Fibroblast of lung (primary cell): ENCODE results near the gene PLXNA4. TPM values are rescaled to one million over a fixed set of nuclear protein-coding genes. Genes with fewer than 3 reads are reported as not detected.

Source experiments
- DNase-seq, 2 donors: peaks; one replicate each; pipeline versions ENCODE4 v3.0.0 to v3.0.0-alpha.2; 2010; ENCODE audit warnings: low read depth in 2 of 2
- H2AFZ ChIP-seq: 2 replicates; pipeline ENCODE4 v1.5.1; 2012; ENCODE audit warnings: low read length, control low read depth, inconsistent platforms
- H3K27ac ChIP-seq: 2 replicates; pipeline ENCODE4 v1.5.1; 2011; ENCODE audit warnings: low read length, control low read depth; ENCODE audit not compliant: insufficient read depth
- H3K27me3 ChIP-seq: 2 replicates; pipeline ENCODE4 v1.5.1; 2011; ENCODE audit warnings: mild to moderate bottlenecking, low read length; ENCODE audit not compliant: control insufficient read depth, insufficient read depth
- H3K36me3 ChIP-seq: 2 replicates; pipeline ENCODE4 v1.5.1; 2011; ENCODE audit warnings: low read length; ENCODE audit not compliant: control insufficient read depth, insufficient read depth
- H3K4me1 ChIP-seq: 2 replicates; pipeline ENCODE4 v1.5.1; 2011; ENCODE audit warnings: low read length; ENCODE audit not compliant: control insufficient read depth, insufficient read depth; ENCODE audit errors: extremely low read depth
- H3K4me2 ChIP-seq: 2 replicates; pipeline ENCODE4 v1.5.1; 2011; ENCODE audit warnings: low read length, control low read depth; ENCODE audit not compliant: insufficient read depth; ENCODE audit errors: extremely low read depth
- H3K4me3 ChIP-seq, 4 experiments: fragments of 200-600 bp in 1 of 4; sonication (generic) in 1 of 4; replicated peaks in 1 of 4; 2 replicates each; pipeline ENCODE4 v1.5.1; 2011 to 2016; ENCODE audit warnings: low read length in 4 of 4, low read depth in 3 of 4, mild to moderate bottlenecking in 3 of 4, control low read depth in 2 of 4, inconsistent platforms in 1 of 4, mixed read lengths in 1 of 4; ENCODE audit not compliant: insufficient read depth in 1 of 4; ENCODE audit errors: control extremely low read depth in 1 of 4
- H3K79me2 ChIP-seq: 2 replicates; pipeline ENCODE4 v1.5.1; 2012; ENCODE audit warnings: mild to moderate bottlenecking, low read length, inconsistent platforms; ENCODE audit not compliant: control insufficient read depth, insufficient read depth
- H3K9ac ChIP-seq: 2 replicates; pipeline ENCODE4 v1.5.1; 2011; ENCODE audit warnings: mild to moderate bottlenecking, low read length, control low read depth; ENCODE audit not compliant: insufficient read depth
- H3K9me3 ChIP-seq: 2 replicates; pipeline ENCODE4 v1.5.1; 2012; ENCODE audit warnings: low read depth, low read length; ENCODE audit not compliant: control insufficient read depth, insufficient read depth
- H4K20me1 ChIP-seq: 2 replicates; pipeline ENCODE4 v1.5.1; 2011; ENCODE audit warnings: low read length; ENCODE audit not compliant: control insufficient read depth, insufficient read depth; ENCODE audit errors: extremely low read depth
- CTCF ChIP-seq, 2 donors: IDR thresholded peaks in 1 of 2; conservative IDR thresholded peaks in 1 of 2; 1 replicate in 1 of 2; 2 replicates in 1 of 2; pipeline ENCODE4 v1.5.1; 2011 to 2012; ENCODE audit warnings: low read length in 2 of 2, control low read depth in 1 of 2, inconsistent platforms in 1 of 2, low read depth in 1 of 2, mild to moderate bottlenecking in 1 of 2
- EZH2 ChIP-seq: IDR thresholded peaks from 2 replicates; pipeline ENCODE4 v1.5.1; 2012; ENCODE audit warnings: low read length, control low read depth, mild to moderate bottlenecking; ENCODE audit errors: missing control alignments
- polyA plus RNA-seq, 2 donors: library from polyadenylated mRNA; depleted of rRNA in 1 of 2; stranded (reverse) in 1 of 2; unstranded in 1 of 2; fragments of >200 nt; gene quantifications; 2 replicates each; pipeline ENCODE4 v1.2.1, GENCODE V29; 2011 to 2012; ENCODE audit warnings: missing spikeins in 1 of 2
- total RNA-seq: library from RNA; depleted of rRNA; stranded (reverse); fragments of >200 nt; gene quantifications from 2 replicates; pipeline ENCODE4 v1.2.1, GENCODE V29; 2014

The PLXNA4 gene
- total and polyA plus RNA-seq, 2 donors (not counting 1 experiment from before 2014, with no cell fraction given), result 1.2 to 1.5 TPM

GRCh38 chr7:132279718-132280117 lies 296.6 kb downstream of the PLXNA4 start:
- Histone ChIP-seq H3K9ac (no peak overlapping the region), H3K27me3 (no peaks in the 10 kb centered on the region), H3K4me3 (no peak overlapping the region), H3K27ac (no peak overlapping the region), H4K20me1 (no peaks in the 10 kb centered on the region), H2AFZ (no peak overlapping the region), H3K36me3 (no peaks in the 10 kb centered on the region), H3K4me1 (peaks cover 6% of the 10 kb centered on the region), H3K4me2 (no peak overlapping the region), H3K79me2 (no peaks in the 10 kb centered on the region), H3K9me3 (no peaks in the 10 kb centered on the region)
- no peak for DNase-seq
- TF ChIP-seq CTCF (conservative IDR thresholded peaks at IDR 0.05 in 1 of 2, IDR thresholded peaks at IDR 0.05 in 1 of 2; ENCODE audit: low read depth in 1 of 2, low read length in 2 of 2), result no peak
- no peak for TF ChIP-seq EZH2

- no peak for TF ChIP-seq EZH2
- TF ChIP-seq CTCF (conservative IDR thresholded peaks at IDR 0.05 in 1 of 2, IDR thresholded peaks at IDR 0.05 in 1 of 2; ENCODE audit: low read depth in 1 of 2, low read length in 2 of 2), result no peak
- Histone ChIP-seq H3K36me3 (no peaks in the 10 kb centered on the region), H3K4me1 (peaks cover 6% of the 10 kb centered on the region), H3K9me3 (no peaks in the 10 kb centered on the region), H3K4me2 (no peak overlapping the region), H3K9ac (no peak overlapping the region), H3K79me2 (no peaks in the 10 kb centered on the region), H3K27me3 (no peaks in the 10 kb centered on the region), H4K20me1 (no peaks in the 10 kb centered on the region), H3K27ac (no peak overlapping the region), H3K4me3 (no peak overlapping the region), H2AFZ (no peak overlapping the region)
- DNase-seq, result peak in 1 of 2 donors; percentile 33
Measured at GRCh38 chr7:132276976-132277725, 299.1 kb downstream of the PLXNA4 start.

GRCh38 chr7:132276234-132276630 lies 300.0 kb downstream of the PLXNA4 start:
- H3K27me3 ChIP-seq, result no peaks in the 10 kb centered on the region
- DNase-seq, result no peak
- no peak for TF ChIP-seq CTCF (conservative IDR thresholded peaks at IDR 0.05 in 1 of 2, IDR thresholded peaks at IDR 0.05 in 1 of 2; ENCODE audit: low read depth in 1 of 2, low read length in 2 of 2)
- TF ChIP-seq EZH2, result no peak

More at GRCh38 chr7:132276234-132276630, 300.0 kb downstream of the PLXNA4 start:
- no peak overlapping the region for H3K27ac ChIP-seq
- no peak overlapping the region for H2AFZ ChIP-seq
- H3K4me1 ChIP-seq, result peaks cover 6% of the 10 kb centered on the region
- no peak overlapping the region for H3K4me2 ChIP-seq
- no peak overlapping the region for H3K9ac ChIP-seq
- H3K36me3 ChIP-seq, result no peaks in the 10 kb centered on the region
- no peaks in the 10 kb centered on the region for H3K79me2 ChIP-seq
- H3K4me3 ChIP-seq, result no peak overlapping the region
- H4K20me1 ChIP-seq, result no peaks in the 10 kb centered on the region
- H3K9me3 ChIP-seq, result no peaks in the 10 kb centered on the region
